Small intestine (tissue), 7 donors: ENCODE measurements around the gene RIT1. TPM values are rescaled to one million over a fixed set of nuclear protein-coding genes. Genes with fewer than 3 reads are reported as not detected.
"Not testable (repeated sequence)": the region's sequence is repeated elsewhere in the genome, so short reads cannot be mapped to it uniquely, and the experiment has no call there.

Source experiments
- DNase-seq, 2 donors: peaks; one replicate each; pipeline versions ENCODE4 v3.0.0 to v3.0.0-alpha.2; 2013
- FAIRE-seq: peaks from 2 replicates; lab custom pipeline; 2012; peaks lifted over from hg19 to GRCh38; lab: Jason Lieb, UNC
- H3K27ac ChIP-seq, 3 donors: one replicate each; pipeline ENCODE4 v1.5.1; 2013; ENCODE audit warnings: low read length in 2 of 3, mild to moderate bottlenecking in 2 of 3, control low read depth in 1 of 3, inconsistent platforms in 1 of 3, low read depth in 1 of 3, moderate library complexity in 1 of 3
- H3K27me3 ChIP-seq, 3 donors: one replicate each; pipeline ENCODE4 v1.6.1; 2013; ENCODE audit warnings: low read length in 3 of 3, inconsistent platforms in 1 of 3; ENCODE audit not compliant: control insufficient read depth in 3 of 3, insufficient read depth in 3 of 3
- H3K36me3 ChIP-seq, 3 donors: one replicate each; pipeline ENCODE4 v1.6.1; 2013; ENCODE audit warnings: low read length in 3 of 3, inconsistent platforms in 1 of 3, low read depth in 1 of 3, mild to moderate bottlenecking in 1 of 3, moderate library complexity in 1 of 3; ENCODE audit not compliant: control insufficient read depth in 3 of 3, insufficient read depth in 2 of 3
- H3K4me1 ChIP-seq, 3 donors: one replicate each; pipeline ENCODE4 v1.6.1; 2013; ENCODE audit warnings: low read length in 2 of 3, inconsistent platforms in 1 of 3, low read depth in 1 of 3, mild to moderate bottlenecking in 1 of 3, moderate library complexity in 1 of 3; ENCODE audit not compliant: control insufficient read depth in 3 of 3, insufficient read depth in 2 of 3
- H3K4me3 ChIP-seq, 3 donors: one replicate each; pipeline ENCODE4 v1.5.1; 2013; ENCODE audit warnings: low read length in 3 of 3, control low read depth in 1 of 3, inconsistent platforms in 1 of 3, low read depth in 1 of 3, mild to moderate bottlenecking in 1 of 3, moderate library complexity in 1 of 3
- H3K9me3 ChIP-seq, 2 donors: one replicate each; pipeline ENCODE4 v1.6.1; 2013; ENCODE audit warnings: low read depth in 1 of 2, low read length in 1 of 2; ENCODE audit not compliant: control insufficient read depth in 2 of 2, insufficient read depth in 1 of 2
- WGBS, 3 donors: extraction: QIAGEN DNeasy Blood & Tissue Kit; methylation state at CpG; one replicate each; pipeline ENCODE4 v1.1.7; 2013; 5-methylcytosine and 5-hydroxymethylcytosine counted together
- polyA plus RNA-seq, 4 donors: library from polyadenylated mRNA; stranded (reverse) in 3 of 4; unstranded in 1 of 4; fragments of 200-250 nt in 3 of 4; fragments of 120-200 nt in 1 of 4; gene quantifications; one replicate each; pipeline versions ENCODE4 v1.2.1 to v1.2.3, GENCODE V29; 2013
- donor health status: healthy with polysubstance abuse.
- donor health status: control.
- donor health status: control.
- donor health status: Bipolar disorder and iron deficiency.
- donor health status: healthy.

RIT1 gene
- polyA plus RNA-seq, 4 donors = 9.7 to 57.8 (median 11.7) TPM

DNA sequence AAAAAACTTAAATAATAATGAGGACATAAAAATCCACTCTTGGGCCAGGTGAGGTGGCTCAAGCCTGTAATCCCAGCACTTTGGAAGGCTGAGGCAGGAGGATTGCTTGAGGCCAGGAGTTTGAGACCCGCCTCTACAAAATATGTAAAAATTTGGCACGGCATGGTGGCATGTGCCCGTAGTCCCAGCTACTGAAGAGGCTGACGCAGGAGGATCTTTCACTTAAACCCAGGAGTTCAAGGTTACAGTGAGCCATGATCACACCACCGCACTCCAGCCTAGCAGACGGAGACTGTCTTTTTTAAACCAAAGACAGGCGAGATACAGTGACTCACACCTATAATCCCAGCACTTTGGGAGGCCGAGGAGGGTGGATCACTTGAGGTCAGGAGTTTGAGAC, 14.7 kb downstream of the RIT1 start:
- peaks cover 9 to 23% (median 13%) of the 10 kb centered on the region in 3 donors for H3K36me3 ChIP-seq
- H3K27ac ChIP-seq, H3K27me3 ChIP-seq, H3K9me3 ChIP-seq, FAIRE-seq, H3K4me3 ChIP-seq, DNase-seq: not testable (repeated sequence)
- H3K4me1 ChIP-seq = peaks cover 0 to 13% (median 4%) of the 10 kb centered on the region in 3 donors
- WGBS, 3 donors = 95 to 97% (median 96%) methylated on average over 8 of the region's 8 CpGs

DNA sequence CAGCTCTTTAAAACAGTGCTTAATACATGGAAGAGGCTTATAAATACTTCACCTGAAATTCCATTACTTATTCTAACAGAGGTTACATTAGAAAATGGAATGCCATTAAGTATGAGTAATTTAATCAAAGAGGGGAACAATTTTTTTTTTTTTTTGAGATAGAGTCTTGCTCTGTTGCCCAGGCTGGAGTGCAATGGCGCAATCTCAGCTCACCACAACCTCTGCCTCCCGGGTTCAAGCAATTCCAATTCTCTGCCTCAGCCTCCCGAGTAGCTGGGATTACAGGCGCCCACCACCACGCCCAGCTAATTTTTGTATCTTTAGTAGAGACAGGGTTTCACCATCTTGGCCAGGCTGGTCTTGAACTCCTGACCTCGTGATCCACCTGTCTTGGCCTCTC, 15.5 kb downstream of the RIT1 start:
- Histone ChIP-seq H3K4me1 (peaks cover 0 to 13% (median 4%) of the 10 kb centered on the region in 3 donors), H3K36me3 (peaks cover 9 to 14% (median 13%) of the 10 kb centered on the region in 3 donors)
- not testable (repeated sequence) for DNase-seq, FAIRE-seq, H3K4me3 ChIP-seq, H3K27me3 ChIP-seq, H3K9me3 ChIP-seq, H3K27ac ChIP-seq
- WGBS, 3 donors = 93 to 99% (median 96%) methylated on average over 6 of the region's 6 CpGs

DNA sequence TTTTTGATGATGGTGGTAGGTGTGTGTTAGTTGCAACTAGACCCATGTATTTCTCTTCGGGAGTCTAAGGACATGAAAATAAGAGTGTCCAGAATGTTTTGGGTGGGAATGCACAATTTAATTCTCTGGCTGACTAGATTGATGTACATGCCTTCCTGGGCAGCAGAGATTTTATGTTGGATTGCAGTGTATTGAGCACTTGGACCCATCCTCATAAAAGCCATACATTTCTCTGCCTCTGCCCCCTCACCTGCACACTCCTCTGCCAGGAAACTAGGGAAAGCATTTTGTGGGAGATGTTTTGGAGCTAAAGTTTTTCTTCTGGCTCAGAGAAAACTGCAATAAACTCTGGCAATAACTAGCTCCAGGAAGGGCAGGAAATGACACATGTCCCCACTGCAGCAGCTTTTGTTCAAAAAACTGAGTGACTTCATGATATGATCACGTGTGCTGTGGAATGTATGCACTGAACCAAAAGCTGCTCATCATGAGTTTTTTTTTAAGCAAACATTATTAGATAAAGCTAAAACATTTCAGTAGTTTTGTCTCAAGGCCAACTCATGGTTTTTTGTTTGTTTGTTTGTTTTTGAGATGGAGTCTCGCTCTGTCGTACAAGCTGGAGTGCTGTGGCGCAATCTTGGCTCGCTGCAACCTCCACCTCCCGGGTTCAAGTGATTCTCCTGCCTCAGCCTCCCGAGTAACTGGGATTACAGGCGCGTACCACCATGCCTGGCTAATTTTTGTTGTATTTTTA, 17.6 kb downstream of the RIT1 start:
- DNase-seq (peak; percentile 18 to 61), FAIRE-seq (no peak)
- H3K9me3 ChIP-seq = no peaks in the 10 kb centered on the region
- H3K4me3 ChIP-seq = no peak overlapping the region
- H3K36me3 ChIP-seq = peaks cover 0 to 14% (median 0%) of the 10 kb centered on the region in 3 donors
- 64 to 79% (median 76%) methylated on average over 10 of the region's 10 CpGs for WGBS, 3 donors
- peak overlapping the region in 2 of 3 donors; percentile 60 to 81 for H3K27ac ChIP-seq
- H3K4me1 ChIP-seq = peaks cover 0 to 13% (median 4%) of the 10 kb centered on the region in 3 donors
- no peaks in the 10 kb centered on the region for H3K27me3 ChIP-seq

DNA sequence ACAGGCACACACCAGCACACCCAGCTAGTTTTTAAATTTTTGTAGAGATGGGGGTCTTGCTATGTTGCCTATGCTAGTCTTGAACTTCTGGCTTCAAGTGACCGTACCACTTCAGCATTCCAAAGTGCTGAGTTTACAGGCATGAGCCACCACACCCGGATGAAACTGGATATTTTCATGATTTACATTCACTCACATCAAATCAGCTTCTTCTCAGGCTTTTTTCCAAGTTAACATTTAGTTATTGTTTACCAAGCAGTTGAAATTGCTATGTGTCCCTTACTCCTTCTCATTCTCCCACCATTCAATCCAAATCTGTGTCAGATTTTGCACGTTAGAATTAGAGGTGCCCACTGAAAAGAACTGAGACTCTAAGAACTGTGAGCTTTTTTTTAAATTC, 18.4 kb downstream of the RIT1 start:
- Histone ChIP-seq H3K27ac (peak overlapping the region in 2 of 3 donors; percentile 40 to 60), H3K9me3 (no peaks in the 10 kb centered on the region), H3K4me3 (no peak overlapping the region), H3K36me3 (peaks cover 0 to 14% (median 0%) of the 10 kb centered on the region in 3 donors), H3K4me1 (peaks cover 0 to 13% (median 4%) of the 10 kb centered on the region in 3 donors), H3K27me3 (no peaks in the 10 kb centered on the region)
- DNase-seq (no peak), FAIRE-seq (no peak)
- WGBS, 3 donors = 27 to 55% (median 34%) methylated on average over 3 of the region's 3 CpGs

DNA sequence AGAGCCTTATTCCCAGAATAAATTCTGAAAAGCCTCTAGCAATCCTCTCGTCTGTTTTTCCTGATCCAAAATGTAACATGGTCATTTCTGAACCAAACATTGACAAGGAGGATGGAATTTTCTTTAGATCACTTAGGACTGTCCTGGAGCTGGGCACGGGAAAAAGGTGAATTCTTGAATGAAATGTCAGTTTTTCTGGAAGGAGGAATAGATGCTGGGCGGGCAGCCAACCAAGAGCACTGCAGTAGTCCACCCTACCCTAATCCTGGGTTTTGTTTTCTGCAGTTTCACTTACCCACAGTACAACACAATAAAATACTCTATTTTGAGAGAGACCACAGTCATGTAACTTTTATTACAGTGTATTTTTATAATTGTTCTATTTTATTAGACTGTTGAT, 20.9 kb downstream of the RIT1 start:
- no peaks in the 10 kb centered on the region for H3K9me3 ChIP-seq
- no peak overlapping the region for H3K27ac ChIP-seq
- no peaks in the 10 kb centered on the region for H3K27me3 ChIP-seq
- FAIRE-seq (no peak), DNase-seq (no peak)
- 51 to 70% (median 56%) methylated on average over 3 of the region's 3 CpGs for WGBS, 3 donors
- H3K4me1 ChIP-seq = peaks cover 0 to 18% (median 4%) of the 10 kb centered on the region in 3 donors
- no peaks in the 10 kb centered on the region for H3K36me3 ChIP-seq
- no peak overlapping the region for H3K4me3 ChIP-seq

DNA sequence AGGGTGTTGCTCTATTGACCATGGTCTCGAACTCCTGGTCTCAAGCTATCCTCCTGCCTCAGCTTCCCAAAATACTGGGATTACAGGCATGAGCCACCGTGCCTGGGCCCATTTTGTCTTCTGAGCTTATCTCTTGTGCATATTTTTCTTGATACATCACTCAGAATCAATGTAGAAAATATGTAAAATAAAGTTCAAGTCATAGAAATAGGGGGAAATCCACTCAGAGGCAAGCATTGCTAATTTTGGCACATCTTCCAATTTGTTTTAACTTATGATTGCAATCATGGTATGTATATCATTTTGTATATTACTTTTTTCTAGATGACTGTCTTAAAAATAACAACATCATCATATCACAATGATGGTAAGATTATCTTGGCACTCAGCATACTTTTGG, 21.6 kb downstream of the RIT1 start:
- peaks cover 0 to 24% (median 6%) of the 10 kb centered on the region in 3 donors for H3K4me1 ChIP-seq
- 69 to 75% (median 75%) methylated on average over 2 of the region's 2 CpGs for WGBS, 3 donors
- no peak overlapping the region for H3K4me3 ChIP-seq
- FAIRE-seq (no peak), DNase-seq (no peak)
- H3K27ac ChIP-seq = no peak overlapping the region
- no peaks in the 10 kb centered on the region for H3K36me3 ChIP-seq
- no peaks in the 10 kb centered on the region for H3K9me3 ChIP-seq
- no peaks in the 10 kb centered on the region for H3K27me3 ChIP-seq

DNA sequence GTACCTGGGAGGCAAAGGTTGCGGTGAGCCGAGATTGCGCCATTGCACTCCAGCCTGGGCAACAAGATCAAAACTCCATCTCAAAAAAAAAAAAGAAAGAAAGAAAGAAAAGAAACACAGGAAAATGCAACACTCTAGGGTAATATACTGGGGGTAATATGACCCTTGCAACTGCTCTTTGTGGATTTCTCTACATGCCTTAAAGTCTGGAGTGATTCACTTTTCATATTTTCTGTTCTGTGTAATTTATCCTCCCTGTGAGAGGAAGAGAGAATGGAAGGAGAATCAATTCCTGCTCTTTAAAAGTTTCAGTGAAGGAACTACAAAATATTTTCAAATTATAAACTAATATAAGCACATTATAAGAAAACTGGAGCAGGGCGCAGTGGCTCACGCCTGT, 22.7 kb downstream of the RIT1 start:
- Histone ChIP-seq H3K4me1 (peaks cover 0 to 31% (median 7%) of the 10 kb centered on the region in 3 donors), H3K27me3 (no peaks in the 10 kb centered on the region), H3K4me3 (no peak overlapping the region), H3K27ac (no peak overlapping the region), H3K9me3 (no peaks in the 10 kb centered on the region), H3K36me3 (no peaks in the 10 kb centered on the region)
- DNase-seq = no peak
- 90 to 97% (median 93%) methylated on average over 5 of the region's 5 CpGs for WGBS, 3 donors
- FAIRE-seq = no peak

DNA sequence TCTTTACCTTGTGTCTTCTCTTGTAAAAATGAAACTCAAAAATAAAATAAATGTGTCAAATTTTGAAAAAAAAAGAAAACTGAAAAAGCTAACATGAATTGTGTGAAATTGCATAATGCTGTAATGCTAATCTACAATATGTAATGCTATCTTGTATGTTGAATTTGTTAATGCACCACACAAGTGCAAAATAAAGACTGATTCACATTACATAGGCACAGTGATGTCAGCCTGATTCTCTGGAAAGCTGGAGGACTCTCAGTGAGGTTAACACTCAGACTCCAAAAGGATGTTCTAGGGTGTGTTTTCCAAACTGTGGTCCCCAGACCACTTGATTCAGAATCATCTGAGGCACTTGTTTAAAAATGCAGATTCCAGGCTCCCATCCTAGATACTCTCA, 26.2 kb downstream of the RIT1 start:
- Histone ChIP-seq H3K36me3 (peaks cover 0 to 3% (median 0%) of the 10 kb centered on the region in 3 donors), H3K4me3 (no peak overlapping the region), H3K27ac (peak overlapping the region in 1 of 3 donors; percentile 90), H3K4me1 (peaks cover 0 to 54% (median 3%) of the 10 kb centered on the region in 3 donors), H3K9me3 (no peaks in the 10 kb centered on the region), H3K27me3 (no peaks in the 10 kb centered on the region)
- DNase-seq (no peak), FAIRE-seq (no peak)
